K562 (cell line): ENCODE data around the gene ANKS1B. TPM values are rescaled to one million over a fixed set of nuclear protein-coding genes. Genes with fewer than 3 reads are reported as not detected.
A peak's percentile ranks its signal among the peaks of the same experiment; 100 is the strongest.

ENCODE experiments used
- CBFA2T2 ChIP-seq: fragments of 450-650 bp; conservative IDR thresholded peaks from 2 replicates; pipeline ENCODE4 v1.6.1; 2017; ENCODE audit warnings: mild to moderate bottlenecking
- E2F1 ChIP-seq: sonication (generic); formaldehyde crosslinking; IDR thresholded peaks from 2 replicates; pipeline ENCODE4 v1.8.1; 2023; ENCODE audit warnings: mild to moderate bottlenecking, missing genetic modification reagents, moderate library complexity
- JUN ChIP-seq, 2 experiments: sonication (generic) in 1 of 2; formaldehyde crosslinking in 1 of 2; IDR thresholded peaks; 2 replicates each; pipeline versions ENCODE4 v1.6.1 to v1.8.0; 2012 to 2022; ENCODE audit warnings: borderline replicate concordance in 2 of 2, mild to moderate bottlenecking in 2 of 2, improper control_type of control experiment in 1 of 2, low read depth in 1 of 2, low read length in 1 of 2, missing genetic modification reagents in 1 of 2
- MAZ ChIP-seq, 2 experiments: fragments of 450-650 bp in 1 of 2; sonication (generic) in 1 of 2; formaldehyde crosslinking; IDR thresholded peaks in 1 of 2; conservative IDR thresholded peaks in 1 of 2; 2 replicates each; pipeline versions ENCODE4 v1.4.0 to v1.5.0; 2020; ENCODE audit warnings: mild to moderate bottlenecking in 1 of 2, missing genetic modification reagents in 1 of 2
- MEIS2 ChIP-seq: fragments of 450-650 bp; IDR thresholded peaks from 2 replicates; pipeline ENCODE4 v1.6.1; 2014; ENCODE audit warnings: mild to moderate bottlenecking; ENCODE audit not compliant: partially characterized antibody
- NBN ChIP-seq: fragments of 450-650 bp; IDR thresholded peaks from 2 replicates; pipeline ENCODE4 v1.6.1; 2016; ENCODE audit warnings: low read depth, mild to moderate bottlenecking
- PBX2 ChIP-seq, 2 experiments: IDR thresholded peaks in 1 of 2; conservative IDR thresholded peaks in 1 of 2; 2 replicates each; pipeline ENCODE4 v1.6.1; 2016; ENCODE audit warnings: low read depth in 2 of 2, mild to moderate bottlenecking in 1 of 2, missing compliant biosample characterization in 1 of 2, missing genetic modification characterization in 1 of 2, moderate library complexity in 1 of 2
- POLR2AphosphoS5 ChIP-seq: IDR thresholded peaks from 2 replicates; pipeline ENCODE4 v1.6.1; 2011; ENCODE audit warnings: mild to moderate bottlenecking, low read depth, low read length, moderate library complexity; ENCODE audit not compliant: control insufficient read depth, insufficient read depth
- SMARCE1 ChIP-seq: fragments of 450-650 bp; IDR thresholded peaks from 2 replicates; pipeline ENCODE4 v1.7.1; 2016; ENCODE audit warnings: mild to moderate bottlenecking
- TCF3 ChIP-seq: sonication (generic); formaldehyde crosslinking; IDR thresholded peaks from 2 replicates; pipeline ENCODE4 v1.4.0; 2020; ENCODE audit warnings: mild to moderate bottlenecking, missing genetic modification reagents
- TRIM25 ChIP-seq: fragments of 450-650 bp; IDR thresholded peaks from 2 replicates; pipeline ENCODE4 v1.7.0; 2016; ENCODE audit warnings: borderline replicate concordance
- ZBTB34 ChIP-seq: fragments of 250-450 bp; sonication (Bioruptor Pico); IDR thresholded peaks from 2 replicates; pipeline ENCODE4 v1.8.0; 2021; ENCODE audit warnings: mild to moderate bottlenecking, moderate library complexity
- ZNF23 ChIP-seq: fragments of 250-450 bp; sonication (Bioruptor Pico); IDR thresholded peaks from 2 replicates; pipeline ENCODE4 v1.4.0; 2020; ENCODE audit warnings: mild to moderate bottlenecking
- ZNF395 ChIP-seq: fragments of 200-800 bp; sonication (Bioruptor generic); IDR thresholded peaks from 2 replicates; pipeline ENCODE4 v1.6.1; 2017; ENCODE audit warnings: missing genetic modification characterization, missing compliant biosample characterization
- ZNF449 ChIP-seq: fragments of 250-450 bp; sonication (Bioruptor Pico); IDR thresholded peaks from 2 replicates; pipeline ENCODE4 v1.8.0; 2022; ENCODE audit warnings: moderate library complexity, mild to moderate bottlenecking, inconsistent platforms
- ZNF589 ChIP-seq: fragments of 200-800 bp; sonication (Bioruptor generic); IDR thresholded peaks from 2 replicates; pipeline ENCODE4 v1.6.1; 2016; ENCODE audit warnings: low read depth, missing genetic modification characterization, missing compliant biosample characterization
- polyA plus RNA-seq, 8 experiments: library from polyadenylated mRNA; depleted of rRNA in 4 of 8; stranded (reverse) in 5 of 8; unstranded in 3 of 8; fragments of >200 nt; fragmentation: Nextera tagmentation in 2 of 8; fragmentation: Illumina TruSeq in 1 of 8; extraction: Ambion mirVana in 2 of 8; extraction: Trizol in 1 of 8; gene quantifications; 2 replicates each; pipeline versions ENCODE4 v1.2.1 to v1.2.3, GENCODE V29; 2011 to 2014; ENCODE audit warnings: inconsistent platforms in 1 of 8, missing spikeins in 1 of 8
- total RNA-seq, 7 experiments: library from RNA; depleted of rRNA in 6 of 7; stranded (reverse); fragments of >200 nt in 6 of 7; fragmentation: Illumina TruSeq in 2 of 7; extraction: Trizol in 2 of 7; gene quantifications; 2 replicates each; pipeline versions ENCODE4 v1.2.1 to v1.2.3, GENCODE V29; 2011 to 2021; ENCODE audit warnings: low replicate concordance in 1 of 7

Gene ANKS1B
- total and polyA plus RNA-seq, 9 of the 15 experiments (the other 6 are each of a cell fraction or from before 2014, with no cell fraction given) = 0.04 to 0.47 (median 0.28) TPM; not detected in 4

- TF ChIP-seq ZNF449 (CRISPR knock-in tag) (no peak), NBN (no peak), ZNF23 (CRISPR knock-in tag) (no peak), POLR2AphosphoS5 (no peak), JUN (IDR thresholded peaks at IDR 0.05; ENCODE audit: borderline replicate concordance, low read depth, low read length) (peak; percentile 77), JUN (CRISPR knock-in tag; IDR thresholded peaks at IDR 0.05; ENCODE audit: borderline replicate concordance) (no peak), PBX2 (CRISPR knock-in tag; IDR thresholded peaks at IDR 0.05; ENCODE audit: low read depth) (no peak), PBX2 (tag; conservative IDR thresholded peaks at IDR 0.05; ENCODE audit: low read depth) (0 out of 2 replicates have a peak, but pooled peaks have one; percentile 21), MEIS2 (peak; percentile 47), TRIM25 (no peak), CBFA2T2 (peak; percentile 60; the same call in 1 of the 2 replicates), MAZ (CRISPR knock-in tag; conservative IDR thresholded peaks at IDR 0.05 in 1 of 2, IDR thresholded peaks at IDR 0.05 in 1 of 2) (0 out of 4 replicates have a peak, but pooled peaks of 1 of the 2 experiments have one; percentile 23), TCF3 (CRISPR knock-in tag) (peak; percentile 85), E2F1 (CRISPR knock-in tag) (no peak), ZNF589 (no peak), ZNF395 (0 out of 2 replicates have a peak, but pooled peaks have one; percentile 6), ZBTB34 (CRISPR knock-in tag) (no peak), SMARCE1 (peak; percentile 69; the same call in 1 of the 2 replicates)
Measured at GRCh38 chr12:98754095-98754494, 1230.6 kb downstream of the ANKS1B start (continued).
